ENCODE data around the gene SCGB3A1. TPM values are rescaled to one million over a fixed set of nuclear protein-coding genes. Genes with fewer than 3 reads are reported as not detected.
A peak's percentile ranks its signal among the peaks of the same experiment; 100 is the strongest.

The SCGB3A1 gene
- total and polyA plus RNA-seq, 2 experiments from 2014 or later: not detected

GRCh38 chr5:180608572-180609310 is 17.4 kb upstream of the SCGB3A1 start:
- Histone ChIP-seq H3K36me3 (ENCODE audit: low read depth) (no peaks in the 10 kb centered on the region), H3K4me1 (ENCODE audit: insufficient read depth) (no peaks in the 10 kb centered on the region), H3K9me2 (ENCODE audit: insufficient read depth) (no peaks in the 10 kb centered on the region), H2AFZ (no peak overlapping the region), H3F3A (ENCODE audit: insufficient read depth) (no peaks in the 10 kb centered on the region), H3K27ac (no peak overlapping the region), H4K20me1 (ENCODE audit: insufficient read depth) (no peaks in the 10 kb centered on the region), H3K79me2 (ENCODE audit: insufficient read depth) (no peaks in the 10 kb centered on the region), H3K4me3 (no peak overlapping the region), H3K9ac (no peak overlapping the region), H3K4me2 (ENCODE audit: unreplicated experiment) (no peak overlapping the region), H3K27me3 (replicated peaks; ENCODE audit: insufficient read depth) (no peaks in the 10 kb centered on the region; the same call in 1 of the 2 replicates), H3K9me3 (ENCODE audit: low read depth) (no peaks in the 10 kb centered on the region)
- no peak for DNase-seq
- TF ChIP-seq EZH2 (IDR thresholded peaks at IDR 0.05; ENCODE audit: insufficient read depth, poor library complexity, severe bottlenecking) (no peak), EZH2phosphoT487 (IDR thresholded peaks at IDR 0.05; ENCODE audit: insufficient read depth, low read depth) (no peak)
- WGBS, 2 experiments (ENCODE audit: low coverage in 1 of 2, low lambda C conversion rate in 2 of 2, missing lambda C conversion rate in 2 of 2): 68 to 70% methylated on average over 26 of the region's 26 CpGs
- in situ Hi-C loops (cut with MboI): no loop called here

- no peak for DNase-seq
- TF ChIP-seq EZH2 (IDR thresholded peaks at IDR 0.05; ENCODE audit: insufficient read depth, poor library complexity, severe bottlenecking): no peak
- no peak for TF ChIP-seq EZH2phosphoT487 (IDR thresholded peaks at IDR 0.05; ENCODE audit: insufficient read depth, low read depth)
- Histone ChIP-seq H3K4me2 (ENCODE audit: unreplicated experiment) (no peak overlapping the region), H3K36me3 (ENCODE audit: low read depth) (no peaks in the 10 kb centered on the region), H3F3A (ENCODE audit: insufficient read depth) (no peaks in the 10 kb centered on the region), H4K20me1 (ENCODE audit: insufficient read depth) (no peaks in the 10 kb centered on the region), H3K4me3 (no peak overlapping the region), H3K9me3 (ENCODE audit: low read depth) (no peaks in the 10 kb centered on the region), H3K4me1 (ENCODE audit: insufficient read depth) (no peaks in the 10 kb centered on the region), H3K79me2 (ENCODE audit: insufficient read depth) (no peaks in the 10 kb centered on the region), H2AFZ (no peak overlapping the region), H3K9ac (no peak overlapping the region), H3K27me3 (replicated peaks; ENCODE audit: insufficient read depth) (no peaks in the 10 kb centered on the region; the same call in 1 of the 2 replicates), H3K9me2 (ENCODE audit: insufficient read depth) (no peaks in the 10 kb centered on the region), H3K27ac (no peak overlapping the region)
- in situ Hi-C loops (cut with MboI): no loop called here
- 38 to 42% methylated on average over 18 of the region's 18 CpGs for WGBS, 2 experiments (ENCODE audit: low coverage in 1 of 2, low lambda C conversion rate in 2 of 2, missing lambda C conversion rate in 2 of 2)
Observed at GRCh38 chr5:180607861-180608571, 16.7 kb upstream of the SCGB3A1 start.

- no peak overlapping the region for H2AFZ ChIP-seq
- no peaks in the 10 kb centered on the region; the same call in 1 of the 2 replicates for H3K27me3 ChIP-seq (replicated peaks; ENCODE audit: insufficient read depth)
- H3K9me2 ChIP-seq (ENCODE audit: insufficient read depth): no peaks in the 10 kb centered on the region
- no peak overlapping the region for H3K4me3 ChIP-seq
- H3K4me1 ChIP-seq (ENCODE audit: insufficient read depth): no peaks in the 10 kb centered on the region
- H3K9me3 ChIP-seq (ENCODE audit: low read depth): no peaks in the 10 kb centered on the region
- in situ Hi-C loops (cut with MboI): no loop called here
- H3K36me3 ChIP-seq (ENCODE audit: low read depth): no peaks in the 10 kb centered on the region
- H3F3A ChIP-seq (ENCODE audit: insufficient read depth): no peaks in the 10 kb centered on the region
- TF ChIP-seq EZH2 (IDR thresholded peaks at IDR 0.05; ENCODE audit: insufficient read depth, poor library complexity, severe bottlenecking): no peak
- TF ChIP-seq EZH2phosphoT487 (IDR thresholded peaks at IDR 0.05; ENCODE audit: insufficient read depth, low read depth): no peak
- DNase-seq: no peak
- no peak overlapping the region for H3K27ac ChIP-seq
- no peaks in the 10 kb centered on the region for H4K20me1 ChIP-seq (ENCODE audit: insufficient read depth)
- H3K9ac ChIP-seq: no peak overlapping the region
- 50 to 58% methylated on average over 20 to 21 of the region's 21 CpGs for WGBS, 2 experiments (ENCODE audit: low coverage in 1 of 2, low lambda C conversion rate in 2 of 2, missing lambda C conversion rate in 2 of 2)
- no peaks in the 10 kb centered on the region for H3K79me2 ChIP-seq (ENCODE audit: insufficient read depth)
- H3K4me2 ChIP-seq (ENCODE audit: unreplicated experiment): no peak overlapping the region
Observed at GRCh38 chr5:180606215-180606785, 15.0 kb upstream of the SCGB3A1 start.

GRCh38 chr5:180605554-180606214 is 14.4 kb upstream of the SCGB3A1 start:
- no peaks in the 10 kb centered on the region for H4K20me1 ChIP-seq (ENCODE audit: insufficient read depth)
- peak; percentile 57 for DNase-seq
- no peak overlapping the region for H2AFZ ChIP-seq

More at GRCh38 chr5:180605554-180606214, 14.4 kb upstream of the SCGB3A1 start:
- no peak overlapping the region for H3K27ac ChIP-seq
- H3K27me3 ChIP-seq (replicated peaks; ENCODE audit: insufficient read depth): no peaks in the 10 kb centered on the region; the same call in 1 of the 2 replicates
- in situ Hi-C loops (cut with MboI): no loop called here
- H3K79me2 ChIP-seq (ENCODE audit: insufficient read depth): no peaks in the 10 kb centered on the region
- TF ChIP-seq EZH2phosphoT487 (IDR thresholded peaks at IDR 0.05; ENCODE audit: insufficient read depth, low read depth) (no peak), EZH2 (IDR thresholded peaks at IDR 0.05; ENCODE audit: insufficient read depth, poor library complexity, severe bottlenecking) (no peak)
- 35 to 38% methylated on average over 11 of the region's 11 CpGs for WGBS, 2 experiments (ENCODE audit: low coverage in 1 of 2, low lambda C conversion rate in 2 of 2, missing lambda C conversion rate in 2 of 2)
- no peaks in the 10 kb centered on the region for H3F3A ChIP-seq (ENCODE audit: insufficient read depth)
- H3K9me2 ChIP-seq (ENCODE audit: insufficient read depth): no peaks in the 10 kb centered on the region
- no peak overlapping the region for H3K9ac ChIP-seq
- no peaks in the 10 kb centered on the region for H3K36me3 ChIP-seq (ENCODE audit: low read depth)
- no peaks in the 10 kb centered on the region for H3K4me1 ChIP-seq (ENCODE audit: insufficient read depth)
- no peak overlapping the region for H3K4me2 ChIP-seq (ENCODE audit: unreplicated experiment)
- no peaks in the 10 kb centered on the region for H3K9me3 ChIP-seq (ENCODE audit: low read depth)
- no peak overlapping the region for H3K4me3 ChIP-seq

Measured in GM23248 (cell line).